Measurements from ENCODE around the gene IFI27L1. TPM values are rescaled to one million over a fixed set of nuclear protein-coding genes. Genes with fewer than 3 reads are reported as not detected.

Gene IFI27L1, protein sequence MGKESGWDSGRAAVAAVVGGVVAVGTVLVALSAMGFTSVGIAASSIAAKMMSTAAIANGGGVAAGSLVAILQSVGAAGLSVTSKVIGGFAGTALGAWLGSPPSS
- 15.6 and 36.8 TPM in 2 replicates for total RNA-seq (ENCODE audit: low replicate concordance)
- long read RNA-seq, partial matches to known transcripts = 0 of 15 reads
- long read RNA-seq, other reads (novel, unspliced or antisense) = 9 of 15 reads

- Mint-ChIP-seq H3K36me3 (peaks cover 38% of the 10 kb centered on the region), H3K4me1 (ENCODE audit: unreplicated experiment) (peaks cover 31% of the 10 kb centered on the region), H3K27me3 (no peaks in the 10 kb centered on the region), H3K9me3 (peaks cover 7% of the 10 kb centered on the region), H3K4me3 (peak within 1 kb of the TSS; percentile 98), H3K27ac (peak within 1 kb of the TSS; percentile 96)
- TF ChIP-seq, protein P1, sequence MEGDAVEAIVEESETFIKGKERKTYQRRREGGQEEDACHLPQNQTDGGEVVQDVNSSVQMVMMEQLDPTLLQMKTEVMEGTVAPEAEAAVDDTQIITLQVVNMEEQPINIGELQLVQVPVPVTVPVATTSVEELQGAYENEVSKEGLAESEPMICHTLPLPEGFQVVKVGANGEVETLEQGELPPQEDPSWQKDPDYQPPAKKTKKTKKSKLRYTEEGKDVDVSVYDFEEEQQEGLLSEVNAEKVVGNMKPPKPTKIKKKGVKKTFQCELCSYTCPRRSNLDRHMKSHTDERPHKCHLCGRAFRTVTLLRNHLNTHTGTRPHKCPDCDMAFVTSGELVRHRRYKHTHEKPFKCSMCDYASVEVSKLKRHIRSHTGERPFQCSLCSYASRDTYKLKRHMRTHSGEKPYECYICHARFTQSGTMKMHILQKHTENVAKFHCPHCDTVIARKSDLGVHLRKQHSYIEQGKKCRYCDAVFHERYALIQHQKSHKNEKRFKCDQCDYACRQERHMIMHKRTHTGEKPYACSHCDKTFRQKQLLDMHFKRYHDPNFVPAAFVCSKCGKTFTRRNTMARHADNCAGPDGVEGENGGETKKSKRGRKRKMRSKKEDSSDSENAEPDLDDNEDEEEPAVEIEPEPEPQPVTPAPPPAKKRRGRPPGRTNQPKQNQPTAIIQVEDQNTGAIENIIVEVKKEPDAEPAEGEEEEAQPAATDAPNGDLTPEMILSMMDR (conservative IDR thresholded peaks at IDR 0.05) = no peak
- peak; percentile 95 for DNase-seq (ENCODE audit: extremely low spot score, unreplicated experiment)
Observed at GRCh38 chr14:94080621-94081385, at the start of gene IFI27L1, which contains the start of gene DDX24. IFI27L1 (plus strand) TSS chr14:94081310; CDS start chr14:94096938, 15,628 bp downstream. DDX24 (minus strand) TSS chr14:94081202; CDS start chr14:94079742, 1,460 bp downstream.

DNA sequence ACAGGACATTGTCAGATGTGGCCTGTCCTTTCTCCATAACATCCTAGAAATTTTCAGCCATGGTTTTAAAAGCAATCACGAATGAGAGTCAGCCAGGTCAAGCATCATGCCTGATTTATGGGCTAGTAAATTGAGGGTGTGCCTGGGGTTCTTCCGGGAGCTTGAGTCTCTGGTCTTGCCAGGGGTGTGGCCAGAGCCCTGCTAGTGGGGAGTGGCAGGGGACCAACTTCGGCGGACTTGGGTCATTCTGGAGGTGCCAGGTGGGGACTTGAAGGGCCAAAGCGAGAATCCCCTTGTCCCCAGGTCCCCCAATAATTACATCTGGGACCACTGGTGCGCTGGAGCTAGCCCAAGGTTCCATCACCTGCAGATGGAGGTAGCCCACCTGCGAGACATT, 49.2 kb upstream of the IFI27L1 start:
- H3K4me3 Mint-ChIP-seq = no peak overlapping the region

GRCh38 chr14:94034886-94035285, 46.2 kb upstream of the IFI27L1 start:
- peaks cover 6% of the 10 kb centered on the region for H3K4me1 Mint-ChIP-seq (ENCODE audit: unreplicated experiment)
- no peak for DNase-seq (ENCODE audit: extremely low spot score, unreplicated experiment)
- H3K4me3 Mint-ChIP-seq = no peak overlapping the region
- H3K27me3 Mint-ChIP-seq = no peaks in the 10 kb centered on the region
- peaks cover 4% of the 10 kb centered on the region for H3K36me3 Mint-ChIP-seq
- no peak overlapping the region for H3K27ac Mint-ChIP-seq
- no peaks in the 10 kb centered on the region for H3K9me3 Mint-ChIP-seq
- TF ChIP-seq, protein P1 (conservative IDR thresholded peaks at IDR 0.05) = no peak

More for the DNA sequence above, 49.2 kb upstream of the IFI27L1 start:
- no peak overlapping the region for H3K27ac Mint-ChIP-seq
- TF ChIP-seq, protein P1 (conservative IDR thresholded peaks at IDR 0.05) = no peak
- H3K4me1 Mint-ChIP-seq (ENCODE audit: unreplicated experiment) = peaks cover 17% of the 10 kb centered on the region
- no peaks in the 10 kb centered on the region for H3K9me3 Mint-ChIP-seq
- H3K27me3 Mint-ChIP-seq = no peaks in the 10 kb centered on the region
- DNase-seq (ENCODE audit: extremely low spot score, unreplicated experiment) = no peak
- no peaks in the 10 kb centered on the region for H3K36me3 Mint-ChIP-seq

GRCh38 chr14:94036313-94037167, 44.6 kb upstream of the IFI27L1 start:
- TF ChIP-seq, protein P1 (conservative IDR thresholded peaks at IDR 0.05) = peak; percentile 83
- H3K27me3 Mint-ChIP-seq = no peaks in the 10 kb centered on the region
- DNase-seq (ENCODE audit: extremely low spot score, unreplicated experiment) = no peak
- no peak overlapping the region for H3K27ac Mint-ChIP-seq
- H3K9me3 Mint-ChIP-seq = no peaks in the 10 kb centered on the region
- no peak overlapping the region for H3K4me3 Mint-ChIP-seq
- H3K4me1 Mint-ChIP-seq (ENCODE audit: unreplicated experiment) = peaks cover 6% of the 10 kb centered on the region
- peaks cover 4% of the 10 kb centered on the region for H3K36me3 Mint-ChIP-seq

DNA sequence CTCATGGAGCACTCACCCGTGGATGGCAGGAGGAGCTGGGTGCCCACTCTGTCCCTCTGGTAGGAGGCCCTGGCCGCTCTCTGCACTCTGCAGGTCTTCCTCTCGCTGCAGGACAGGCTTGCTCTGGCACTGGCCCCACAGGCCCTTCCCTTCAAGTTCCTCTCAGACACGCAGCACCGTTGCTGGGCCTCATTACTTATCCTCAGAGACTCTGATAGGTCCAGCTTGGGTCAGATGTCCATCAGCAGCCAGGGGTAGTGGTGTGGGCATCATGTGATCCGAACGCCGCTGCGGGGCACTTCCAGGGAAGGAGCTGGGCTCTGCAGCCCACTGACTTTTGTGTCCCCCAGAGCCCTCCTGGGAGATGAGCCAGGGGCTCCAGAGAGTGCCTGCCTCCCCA, 43.2 kb upstream of the IFI27L1 start:
- no peaks in the 10 kb centered on the region for H3K9me3 Mint-ChIP-seq
- peaks cover 4% of the 10 kb centered on the region for H3K36me3 Mint-ChIP-seq
- H3K27me3 Mint-ChIP-seq = no peaks in the 10 kb centered on the region
- no peak overlapping the region for H3K4me3 Mint-ChIP-seq
- H3K27ac Mint-ChIP-seq = no peak overlapping the region
- peaks cover 6% of the 10 kb centered on the region for H3K4me1 Mint-ChIP-seq (ENCODE audit: unreplicated experiment)
- no peak for DNase-seq (ENCODE audit: extremely low spot score, unreplicated experiment)
- TF ChIP-seq, protein P1 (conservative IDR thresholded peaks at IDR 0.05) = no peak

All from type B pancreatic cell (in vitro differentiated cells).